Activated T-helper 1 cell treated with anti-CD3 and anti-CD28 coated beads, Interleukin-12 subunit alpha, Interleukin-12 subunit beta, Interleukin-2, Interleukin-4 antibody, amounts not matched to agents 30 ng/mL and 10 ng/mL and 1 ng/mL, durations not matched to agents 14 hours and 24 hours and 36 hours (primary cell): ENCODE data around the gene DNM2. TPM values are rescaled to one million over a fixed set of nuclear protein-coding genes. Genes with fewer than 3 reads are reported as not detected.

Experiments
- DNase-seq: peaks from one replicate; pipeline ENCODE4 v3.0.0; 2021; ENCODE audit warnings: low spot score
- H3K27ac Mint-ChIP-seq: one replicate; pipeline ENCODE4 v1.8.0; 2021; ENCODE audit warnings: mild to moderate bottlenecking, mixed read lengths
- H3K27me3 Mint-ChIP-seq: one replicate; pipeline ENCODE4 v1.8.0; 2022; ENCODE audit warnings: mild to moderate bottlenecking, moderate library complexity, mixed read lengths; ENCODE audit not compliant: insufficient read depth
- H3K36me3 Mint-ChIP-seq: one replicate; pipeline ENCODE4 v1.8.0; 2021; ENCODE audit warnings: low read depth, mixed read lengths
- H3K4me1 Mint-ChIP-seq: one replicate; pipeline ENCODE4 v1.8.0; 2021; ENCODE audit warnings: low read depth, mixed read lengths
- H3K4me3 Mint-ChIP-seq: one replicate; pipeline ENCODE4 v1.8.0; 2021; ENCODE audit warnings: mild to moderate bottlenecking, moderate library complexity, mixed read lengths
- H3K9me3 Mint-ChIP-seq: one replicate; pipeline ENCODE4 v1.8.0; 2021; ENCODE audit warnings: mixed read lengths
- intact Hi-C: fragments of 100-400 bp; cut with micrococcal nuclease; formaldehyde crosslinking; loops from one replicate; pipeline ENCODE4 v1.15.1; 2024
- total RNA-seq: library from RNA; stranded (reverse); gene quantifications from 2 replicates; pipeline ENCODE4 v1.2.3, GENCODE V29; 2022

The DNM2 gene
- total RNA-seq, 1 donor from 2014 or later = 240 TPM

GRCh38 chr19:10718205-10719196, 622 bp downstream of the DNM2 start:
- Mint-ChIP-seq H3K27ac (peak overlapping the region; percentile 88), H3K4me1 (peaks cover 29% of the 10 kb centered on the region), H3K36me3 (peaks cover 8% of the 10 kb centered on the region), H3K9me3 (no peaks in the 10 kb centered on the region), H3K4me3 (peak overlapping the region; percentile 98), H3K27me3 (no peaks in the 10 kb centered on the region)
- DNase-seq = peak; percentile 42
- intact Hi-C loops = loop anchor here (1.0 to 10.0 kb wide), 3 partner anchors 37 to 376 kb away; partner anchors contain the start of gene SMARCA4

GRCh38 chr19:10719466-10719961, 1.6 kb downstream of the DNM2 start:
- Mint-ChIP-seq H3K36me3 (peaks cover 6% of the 10 kb centered on the region), H3K27ac (peak overlapping the region; percentile 69), H3K4me3 (peak overlapping the region; percentile 98), H3K4me1 (peaks cover 29% of the 10 kb centered on the region), H3K27me3 (no peaks in the 10 kb centered on the region), H3K9me3 (no peaks in the 10 kb centered on the region)
- intact Hi-C loops = loop anchor here (1.0 to 10.0 kb wide), 3 partner anchors 36 to 375 kb away; partner anchors contain the start of gene SMARCA4
- no peak for DNase-seq

- no peak for DNase-seq
- Mint-ChIP-seq H3K4me3 (peak overlapping the region; percentile 37), H3K9me3 (no peaks in the 10 kb centered on the region), H3K36me3 (peaks cover 9% of the 10 kb centered on the region), H3K27me3 (no peaks in the 10 kb centered on the region), H3K27ac (no peak overlapping the region), H3K4me1 (peaks cover 29% of the 10 kb centered on the region)
- intact Hi-C loops = no loop called here
Measured at GRCh38 chr19:10720607-10721125, 2.8 kb downstream of the DNM2 start.

GRCh38 chr19:10723591-10723990, 5.7 kb downstream of the DNM2 start:
- intact Hi-C loops = no loop called here
- no peak overlapping the region for H3K4me3 Mint-ChIP-seq
- no peak overlapping the region for H3K27ac Mint-ChIP-seq
- H3K36me3 Mint-ChIP-seq = peaks cover 25% of the 10 kb centered on the region
- no peaks in the 10 kb centered on the region for H3K27me3 Mint-ChIP-seq
- H3K4me1 Mint-ChIP-seq = peaks cover 47% of the 10 kb centered on the region
- DNase-seq = no peak
- no peaks in the 10 kb centered on the region for H3K9me3 Mint-ChIP-seq

GRCh38 chr19:10724573-10725071, 6.7 kb downstream of the DNM2 start:
- Mint-ChIP-seq H3K27me3 (no peaks in the 10 kb centered on the region), H3K36me3 (peaks cover 25% of the 10 kb centered on the region), H3K9me3 (no peaks in the 10 kb centered on the region), H3K4me1 (peaks cover 43% of the 10 kb centered on the region), H3K4me3 (no peak overlapping the region), H3K27ac (no peak overlapping the region)
- intact Hi-C loops = no loop called here
- DNase-seq = no peak

GRCh38 chr19:10725415-10725814, 7.5 kb downstream of the DNM2 start:
- Mint-ChIP-seq H3K4me3 (no peak overlapping the region), H3K9me3 (no peaks in the 10 kb centered on the region), H3K27me3 (no peaks in the 10 kb centered on the region), H3K4me1 (peaks cover 38% of the 10 kb centered on the region), H3K36me3 (peaks cover 25% of the 10 kb centered on the region), H3K27ac (no peak overlapping the region)
- DNase-seq = no peak
- intact Hi-C loops = no loop called here

GRCh38 chr19:10726268-10726667, 8.4 kb downstream of the DNM2 start:
- no peak overlapping the region for H3K27ac Mint-ChIP-seq

GRCh38 chr19:10727685-10728201, 9.9 kb downstream of the DNM2 start:
- peak overlapping the region; percentile 48 for H3K27ac Mint-ChIP-seq
- no peak overlapping the region for H3K4me3 Mint-ChIP-seq
- H3K9me3 Mint-ChIP-seq = no peaks in the 10 kb centered on the region

More at GRCh38 chr19:10726268-10726667, 8.4 kb downstream of the DNM2 start:
- no peaks in the 10 kb centered on the region for H3K9me3 Mint-ChIP-seq
- DNase-seq = no peak
- H3K4me3 Mint-ChIP-seq = no peak overlapping the region
- H3K4me1 Mint-ChIP-seq = peaks cover 30% of the 10 kb centered on the region
- no peaks in the 10 kb centered on the region for H3K27me3 Mint-ChIP-seq
- peaks cover 25% of the 10 kb centered on the region for H3K36me3 Mint-ChIP-seq
- intact Hi-C loops = no loop called here

GRCh38 chr19:10729411-10729810, 11.5 kb downstream of the DNM2 start:
- H3K4me1 Mint-ChIP-seq = peaks cover 36% of the 10 kb centered on the region
- no peak overlapping the region for H3K4me3 Mint-ChIP-seq
- H3K9me3 Mint-ChIP-seq = no peaks in the 10 kb centered on the region
- no peak for DNase-seq
- intact Hi-C loops = no loop called here
- H3K27ac Mint-ChIP-seq = peak overlapping the region; percentile 67
- H3K36me3 Mint-ChIP-seq = peaks cover 23% of the 10 kb centered on the region
- H3K27me3 Mint-ChIP-seq = no peaks in the 10 kb centered on the region

More at GRCh38 chr19:10727685-10728201, 9.9 kb downstream of the DNM2 start:
- intact Hi-C loops = no loop called here
- no peak for DNase-seq
- Mint-ChIP-seq H3K36me3 (peaks cover 25% of the 10 kb centered on the region), H3K27me3 (no peaks in the 10 kb centered on the region), H3K4me1 (peaks cover 36% of the 10 kb centered on the region)

GRCh38 chr19:10730932-10731331, 13.1 kb downstream of the DNM2 start:
- intact Hi-C loops = loop anchor here (1.0 kb wide), 2 partner anchors 14 to 28 kb away; no protein-coding TSS in a partner anchor
- H3K27ac Mint-ChIP-seq = peak overlapping the region; percentile 89
- no peak overlapping the region for H3K4me3 Mint-ChIP-seq
- DNase-seq = no peak
- H3K9me3 Mint-ChIP-seq = no peaks in the 10 kb centered on the region
- peaks cover 24% of the 10 kb centered on the region for H3K36me3 Mint-ChIP-seq
- no peaks in the 10 kb centered on the region for H3K27me3 Mint-ChIP-seq
- peaks cover 36% of the 10 kb centered on the region for H3K4me1 Mint-ChIP-seq

- H3K4me3 Mint-ChIP-seq = no peak overlapping the region
- peaks cover 27% of the 10 kb centered on the region for H3K36me3 Mint-ChIP-seq
- peaks cover 34% of the 10 kb centered on the region for H3K4me1 Mint-ChIP-seq
- intact Hi-C loops = no loop called here
- peaks cover 4% of the 10 kb centered on the region for H3K9me3 Mint-ChIP-seq
- no peak for DNase-seq
- H3K27me3 Mint-ChIP-seq = no peaks in the 10 kb centered on the region
- H3K27ac Mint-ChIP-seq = no peak overlapping the region
Measured at GRCh38 chr19:10735741-10736140, 17.9 kb downstream of the DNM2 start.

- H3K27me3 Mint-ChIP-seq = no peaks in the 10 kb centered on the region
- peaks cover 30% of the 10 kb centered on the region for H3K36me3 Mint-ChIP-seq
- peaks cover 4% of the 10 kb centered on the region for H3K9me3 Mint-ChIP-seq
- intact Hi-C loops = no loop called here
- H3K4me1 Mint-ChIP-seq = peaks cover 34% of the 10 kb centered on the region
- no peak overlapping the region for H3K4me3 Mint-ChIP-seq
- no peak overlapping the region for H3K27ac Mint-ChIP-seq
- no peak for DNase-seq
Measured at GRCh38 chr19:10736189-10736588, 18.3 kb downstream of the DNM2 start.
